HuH-7 (cell line): ENCODE measurements around the gene PXK.

Experiments used
- DNase-seq: peaks from one replicate; pipeline ENCODE4 v3.0.0; 2011; ENCODE audit warnings: low spot score

The PXK gene

GRCh38 chr3:58347984-58348383 is 15.3 kb downstream of the PXK start:
- DNase-seq: no peak

DNA sequence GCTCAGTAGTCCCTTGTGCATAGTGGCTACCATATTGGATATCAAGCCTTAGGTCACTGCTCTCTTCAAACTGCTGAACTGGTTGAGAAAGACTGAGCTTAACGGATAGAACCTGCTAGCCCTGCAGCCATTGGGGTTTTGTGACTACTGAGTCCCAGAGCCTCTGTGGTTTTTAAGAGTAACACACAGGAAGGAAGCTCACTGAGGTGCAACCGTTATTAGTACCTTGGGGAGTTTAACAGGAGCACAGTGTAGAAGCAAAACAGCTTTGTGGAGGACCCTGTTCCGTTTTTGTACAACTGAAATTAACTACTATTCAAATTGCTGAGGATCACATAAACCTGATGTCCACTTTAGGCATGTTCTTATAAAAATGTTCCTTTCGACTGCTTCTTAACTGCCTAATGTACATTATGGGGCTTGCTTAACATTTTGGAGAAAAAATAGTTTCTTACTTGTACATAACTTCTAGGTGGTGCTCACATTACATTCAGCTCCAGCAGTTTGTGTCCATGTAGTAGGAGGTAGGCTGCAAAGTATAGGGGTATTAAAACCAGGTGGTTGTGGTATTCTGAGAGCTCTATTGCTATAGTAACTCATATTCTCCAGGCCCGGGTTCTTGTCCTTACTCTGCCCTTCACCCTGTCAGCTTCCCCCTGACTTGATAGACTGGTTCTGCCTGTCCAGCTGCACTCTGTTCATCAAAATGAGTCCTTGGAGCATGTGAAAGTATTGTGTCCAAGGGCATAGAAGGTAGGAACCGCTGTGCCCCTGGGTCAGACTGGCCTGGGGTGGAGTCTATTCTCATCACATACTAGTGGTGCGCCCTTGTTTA is 17.3 kb downstream of the PXK start:
- no peak for DNase-seq

DNA sequence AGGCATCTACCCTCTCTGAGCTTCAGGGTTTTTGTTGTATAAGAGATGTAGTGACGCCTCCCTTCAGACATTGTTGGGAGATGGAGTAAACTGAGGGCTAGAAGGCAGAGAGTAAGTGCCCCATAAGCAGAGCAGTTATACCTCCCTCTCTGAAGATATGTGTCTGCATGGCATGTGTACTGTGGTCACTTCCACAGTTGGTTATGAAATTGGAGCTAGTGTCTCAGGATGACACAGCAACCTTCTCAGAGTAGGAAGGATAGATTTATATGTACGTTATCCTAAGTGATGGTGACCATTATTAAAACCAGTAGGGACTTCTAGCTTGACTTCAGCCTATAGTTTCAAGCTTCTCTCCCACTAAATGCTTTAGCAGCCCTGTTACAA is 17.9 kb downstream of the PXK start:
- no peak for DNase-seq

DNA sequence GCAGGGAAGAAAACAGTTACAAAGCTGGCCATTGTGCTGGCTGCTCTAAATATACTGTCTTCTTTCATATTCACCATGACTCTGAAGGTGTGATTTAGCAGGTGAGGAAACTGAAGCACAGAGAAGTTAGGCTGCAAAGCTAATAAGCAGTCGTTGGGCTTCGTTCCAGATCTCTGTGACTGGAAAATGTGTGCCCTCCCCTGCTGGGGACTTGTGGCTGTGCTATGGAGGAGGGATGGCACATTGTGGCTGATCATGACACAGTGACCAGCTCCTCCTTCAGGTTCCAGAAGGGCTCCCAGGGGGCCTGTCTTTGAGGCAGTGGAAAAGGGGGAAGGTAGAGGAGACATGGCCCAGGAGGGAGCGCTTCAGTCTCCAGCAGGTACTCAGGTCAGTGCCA is 19.2 kb downstream of the PXK start:
- DNase-seq: no peak

- DNase-seq: no peak
These were observed 19.9 kb downstream of the PXK start for GRCh38 chr3:58352626-58353025.

GRCh38 chr3:58353722-58354553 is 21.2 kb downstream of the PXK start:
- no peak for DNase-seq

DNA sequence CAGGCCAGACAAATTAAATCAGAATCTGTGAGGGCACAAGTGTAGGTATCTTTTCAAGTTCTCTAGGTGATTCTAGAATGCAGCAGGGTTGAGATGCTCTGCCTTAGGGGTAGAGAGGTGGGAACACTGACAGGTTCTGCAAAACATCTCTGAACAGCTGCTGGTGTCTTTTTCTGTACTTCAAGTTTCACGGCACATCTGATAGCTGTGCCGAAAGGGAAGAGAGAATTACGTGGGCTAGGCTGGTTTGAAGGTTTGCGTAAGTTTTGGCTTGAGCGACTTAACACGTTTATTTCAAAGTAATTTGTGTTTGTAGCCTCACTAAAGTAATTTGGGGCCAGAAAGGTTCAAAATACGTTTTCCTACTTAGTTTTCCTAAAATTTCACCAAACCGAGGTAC is 22.5 kb downstream of the PXK start:
- no peak for DNase-seq

GRCh38 chr3:58356054-58356453 is 23.4 kb downstream of the PXK start:
- DNase-seq: no peak

- DNase-seq: no peak
These were observed 24.7 kb downstream of the PXK start for GRCh38 chr3:58357402-58357801.

DNA sequence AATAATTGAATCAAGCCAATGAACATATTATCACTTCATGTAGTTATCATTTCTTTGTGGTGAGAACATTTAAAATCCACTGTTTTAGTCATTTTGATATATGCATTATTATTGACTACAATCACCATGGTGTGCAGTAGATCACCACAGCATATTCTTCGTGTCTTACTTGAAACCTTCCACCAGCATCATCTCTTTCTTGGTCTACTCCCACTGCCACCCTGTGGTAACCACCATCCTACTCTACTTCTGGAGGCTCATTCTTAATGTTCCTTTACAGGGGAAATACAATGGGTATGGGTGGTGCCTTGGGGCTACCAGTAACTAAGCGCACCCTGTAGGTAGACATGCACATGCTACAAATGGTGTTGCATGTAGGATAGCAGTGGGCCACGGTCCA is 25.4 kb downstream of the PXK start:
- DNase-seq: no peak

- DNase-seq: no peak
These were observed 26.1 kb downstream of the PXK start for GRCh38 chr3:58358808-58359207.

DNA sequence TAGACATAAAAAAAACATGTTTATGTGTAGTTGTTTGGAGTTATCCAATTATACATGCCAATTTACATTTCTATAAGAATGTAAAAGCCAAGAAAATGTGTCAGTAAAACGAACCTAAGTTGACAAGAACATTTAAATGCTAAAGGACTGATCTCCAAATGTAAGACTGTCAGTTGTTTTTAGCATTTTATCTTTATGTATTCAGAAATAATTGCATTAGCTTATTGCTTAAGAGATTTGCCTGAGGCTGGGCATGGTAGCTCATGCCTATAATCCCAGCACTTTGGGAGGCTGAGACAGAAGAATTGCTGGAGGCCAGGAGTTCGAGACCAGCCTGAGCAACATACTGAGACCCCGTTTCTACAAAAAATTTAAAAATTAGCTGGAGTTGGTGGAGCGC is 26.9 kb downstream of the PXK start:
- DNase-seq: no peak

GRCh38 chr3:58361866-58362265 is 29.2 kb downstream of the PXK start:
- no peak for DNase-seq

DNA sequence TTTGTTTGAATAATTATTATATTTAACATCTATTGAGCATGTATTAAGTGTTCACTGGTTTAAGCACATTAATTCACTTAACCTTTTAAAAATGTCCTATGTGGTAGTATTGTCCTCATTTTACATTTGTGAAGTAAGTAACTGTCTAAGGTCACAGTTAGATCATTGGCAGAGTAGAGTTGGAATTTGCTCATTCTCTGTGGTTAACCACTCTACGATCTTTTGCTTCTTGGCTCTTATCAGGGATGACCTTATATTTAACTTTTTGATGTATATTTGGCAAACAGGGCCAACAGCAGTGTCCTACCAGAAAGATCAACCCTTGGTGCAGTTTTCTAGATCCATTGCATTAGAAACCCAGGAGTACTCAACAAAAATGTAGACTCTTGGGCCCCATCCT is 34.0 kb downstream of the PXK start:
- DNase-seq: no peak

DNA sequence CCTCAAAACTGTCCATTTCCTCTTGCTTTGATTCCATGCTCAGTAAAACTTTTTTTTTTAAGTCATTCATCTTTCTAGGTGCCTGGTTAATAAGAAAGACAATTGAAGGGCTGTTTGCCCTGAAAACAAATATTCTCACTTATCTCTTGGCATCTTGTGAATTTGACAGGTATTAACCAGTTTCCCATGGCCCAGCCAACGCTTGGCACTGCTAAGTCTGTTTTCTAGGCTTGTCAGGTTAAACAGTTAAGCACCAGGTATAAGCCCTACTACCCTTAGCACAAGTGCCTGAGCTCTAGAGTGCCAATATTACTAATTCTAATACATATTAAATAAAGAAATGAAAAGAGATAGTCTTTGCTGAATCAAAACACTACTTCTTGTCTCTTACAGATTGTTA is 36.3 kb downstream of the PXK start:
- no peak for DNase-seq

DNA sequence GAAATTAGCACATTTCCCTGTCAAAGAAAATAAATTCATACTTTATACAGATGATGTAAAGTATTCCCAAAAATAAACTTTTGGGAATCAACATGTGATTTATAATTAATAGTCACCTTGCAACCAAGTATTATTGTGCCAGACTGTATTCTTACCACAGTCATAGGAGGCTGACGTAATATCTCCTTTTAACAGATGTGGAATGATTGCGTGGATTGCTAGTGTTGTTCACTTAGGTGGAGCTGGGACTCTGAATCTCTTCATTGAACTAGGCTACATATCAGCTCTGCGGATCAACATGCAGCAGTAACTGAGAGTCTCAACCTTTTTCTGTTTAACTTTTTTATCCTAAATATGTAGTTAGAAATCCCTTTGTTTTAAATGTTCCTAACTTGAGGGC is 37.2 kb downstream of the PXK start:
- DNase-seq: no peak

DNA sequence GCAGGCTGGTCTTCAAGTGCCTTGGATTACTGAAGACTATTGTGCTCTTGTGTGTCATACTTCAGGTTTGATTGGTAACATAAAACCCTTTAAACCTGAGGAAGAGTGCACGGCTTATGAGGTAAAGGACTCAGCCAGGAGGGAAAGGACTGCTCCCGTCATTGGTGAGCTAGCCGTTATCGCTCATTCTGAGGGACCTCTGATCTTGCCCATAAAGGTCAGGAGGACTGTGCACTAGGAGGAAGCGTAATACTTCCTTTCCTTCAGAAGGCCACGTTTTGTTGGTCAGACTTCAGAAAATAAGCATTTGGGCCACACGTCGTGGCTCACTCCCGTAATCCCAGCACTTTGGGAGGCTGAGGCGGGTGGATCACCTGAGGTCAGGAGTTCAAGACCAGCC is 37.7 kb downstream of the PXK start:
- DNase-seq: no peak

- DNase-seq: no peak
These were observed 39.1 kb downstream of the PXK start for GRCh38 chr3:58371754-58372153.

GRCh38 chr3:58375254-58375653 is 42.6 kb downstream of the PXK start:
- no peak for DNase-seq

DNA sequence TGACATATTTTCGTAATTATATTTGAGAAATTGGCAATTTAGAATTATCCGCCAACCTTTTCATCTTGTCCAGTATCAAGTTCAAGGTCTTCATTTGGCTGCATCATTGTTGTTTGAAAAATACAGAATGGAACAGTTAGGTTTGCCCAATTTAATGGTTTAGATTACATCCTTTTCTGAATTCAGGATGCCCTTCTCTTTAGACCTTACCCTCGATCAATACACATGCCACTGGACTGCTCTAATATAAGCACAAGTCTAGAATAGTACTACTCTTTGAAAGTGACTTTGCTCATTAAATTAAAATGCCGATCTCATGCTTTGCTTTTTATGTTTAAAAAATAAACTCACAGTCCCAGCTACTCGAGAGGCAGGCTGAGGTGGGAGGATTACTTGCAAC is 44.5 kb downstream of the PXK start:
- no peak for DNase-seq

DNA sequence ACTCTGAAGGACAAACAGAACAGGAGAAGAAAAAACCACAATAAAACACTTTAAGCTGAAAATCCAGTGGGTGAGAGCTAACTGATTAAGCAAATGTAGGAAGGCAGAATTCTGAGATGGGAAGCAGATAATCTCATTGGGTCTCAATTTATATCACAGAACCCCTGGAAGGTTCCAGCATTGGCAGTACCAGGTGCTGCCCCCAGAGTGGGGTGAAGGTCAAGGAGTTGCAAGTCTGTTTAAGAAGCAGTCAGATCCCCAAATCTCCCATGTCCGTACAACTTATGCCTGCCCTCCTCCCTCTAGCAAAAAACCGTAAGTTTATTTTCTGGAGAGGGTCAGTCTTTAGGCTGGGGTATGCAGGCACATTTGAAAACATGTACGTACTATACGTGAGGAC is 45.1 kb downstream of the PXK start:
- no peak for DNase-seq

DNA sequence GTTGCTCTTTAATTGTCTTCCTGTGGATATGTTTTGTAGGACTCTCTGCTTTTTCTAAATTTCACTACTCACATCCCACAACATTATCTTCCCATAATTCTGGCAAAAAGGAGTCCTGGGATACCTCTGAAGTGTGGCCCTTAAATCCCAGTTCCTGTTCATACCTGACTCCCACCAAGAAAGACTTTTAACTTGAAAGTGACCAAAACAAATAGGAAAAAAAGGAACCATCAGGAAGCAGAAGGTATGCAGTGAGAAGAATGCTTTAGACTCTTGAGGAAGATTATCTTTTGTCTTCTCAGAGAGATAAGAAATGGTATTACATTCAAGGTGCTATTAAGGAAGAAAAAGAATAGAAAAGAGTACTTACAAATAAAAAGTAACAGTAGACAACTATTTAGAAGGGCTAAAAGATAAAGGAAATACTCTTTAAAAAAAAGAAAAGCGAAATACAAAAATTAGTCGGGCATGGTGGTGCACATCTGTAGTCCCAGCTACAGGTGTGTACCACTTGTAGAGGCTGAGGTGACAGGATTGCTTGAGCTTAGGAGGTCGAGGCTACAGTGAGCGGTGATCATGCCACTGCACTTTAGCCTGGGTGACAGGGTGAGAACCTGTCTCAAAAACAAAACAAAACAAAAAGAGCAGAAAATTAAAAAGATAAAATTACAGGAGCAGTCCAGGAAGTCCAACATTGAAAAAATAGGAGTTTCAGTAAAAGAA is 46.8 kb downstream of the PXK start:
- no peak for DNase-seq

DNA sequence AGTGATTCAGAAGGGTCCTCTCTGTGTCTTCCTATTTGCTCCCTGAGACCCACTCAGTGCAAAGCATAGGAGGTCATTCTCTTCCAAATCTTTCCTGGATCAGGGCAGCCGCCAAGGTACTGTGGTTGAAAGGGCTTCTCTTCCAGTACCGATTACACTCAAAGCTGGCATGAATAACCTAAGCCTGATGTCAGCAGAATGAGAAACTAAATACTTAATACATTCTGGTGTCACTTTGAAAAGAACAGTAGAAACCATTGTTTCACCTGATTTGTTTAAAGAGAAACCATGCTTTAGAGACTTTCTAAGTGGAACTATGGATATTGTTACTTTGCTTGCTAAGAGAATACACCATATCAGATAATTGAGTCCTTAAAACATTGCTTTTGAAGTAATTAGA is 50.8 kb downstream of the PXK start:
- no peak for DNase-seq
